ENCODE results near the gene XBP1.

Gene XBP1

DNA sequence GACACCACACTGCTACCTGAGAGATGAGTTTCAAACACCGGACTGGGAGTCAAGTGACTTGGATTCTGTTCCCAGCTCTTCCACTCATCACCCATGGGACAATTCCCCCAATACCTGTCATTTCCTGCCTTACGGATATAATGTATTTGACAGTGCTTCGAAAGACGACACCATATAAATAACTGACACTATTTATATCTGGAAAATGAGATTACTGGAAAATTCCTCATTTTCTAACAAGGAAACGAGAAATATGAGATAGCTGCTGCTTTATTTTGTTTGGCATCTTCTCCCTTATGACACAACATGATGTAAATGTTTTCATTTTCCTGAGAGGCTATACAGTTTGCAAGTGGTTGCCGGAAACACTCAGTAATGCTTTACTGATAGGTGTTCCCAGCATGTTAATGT is 49.9 kb downstream of the XBP1 start:
- no peak for DNase-seq
- H3K27me3 ChIP-seq (ENCODE audit: insufficient read depth, low read depth, severe bottlenecking), result no peaks in the 10 kb centered on the region
- no peaks in the 10 kb centered on the region for H3K9me3 ChIP-seq (ENCODE audit: severe bottlenecking)
- peaks cover 19% of the 10 kb centered on the region for H3K36me3 ChIP-seq
- H3K4me3 ChIP-seq (ENCODE audit: low read depth, low read length), result no peak overlapping the region
- no peak for TF ChIP-seq CTCF (IDR thresholded peaks at IDR 0.05; ENCODE audit: low read depth, low read length)
- no peak overlapping the region for H3K27ac ChIP-seq

Data from WERI-Rb-1 (cell line).